NCI-H345 (cell line): Measurements from ENCODE around the gene EYS.
A peak's percentile ranks its signal among the peaks of the same experiment; 100 is the strongest.

Source experiments
- DNase-seq: peaks from one replicate; lab custom pipeline; 2025; lab: John Stamatoyannopoulos, UW

The EYS gene

DNA sequence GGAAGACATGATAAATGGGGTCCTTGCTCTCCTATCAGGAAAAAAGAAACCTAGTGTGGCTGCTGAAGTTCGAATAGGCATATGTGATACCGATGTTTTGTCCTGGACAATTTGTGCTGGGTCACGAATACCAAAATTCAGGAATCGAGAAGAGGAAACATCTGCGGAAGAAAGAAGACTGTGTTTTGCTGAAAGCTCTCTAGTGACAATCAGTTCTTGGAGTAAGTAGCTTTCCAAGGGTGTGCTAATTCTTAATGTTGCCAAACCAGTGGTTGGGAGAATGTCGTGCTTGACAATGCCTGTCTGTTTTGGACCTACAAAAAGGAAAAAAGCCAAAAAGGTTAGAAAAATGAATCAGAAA, 1115.4 kb downstream of the EYS start:
- no peak for DNase-seq

DNA sequence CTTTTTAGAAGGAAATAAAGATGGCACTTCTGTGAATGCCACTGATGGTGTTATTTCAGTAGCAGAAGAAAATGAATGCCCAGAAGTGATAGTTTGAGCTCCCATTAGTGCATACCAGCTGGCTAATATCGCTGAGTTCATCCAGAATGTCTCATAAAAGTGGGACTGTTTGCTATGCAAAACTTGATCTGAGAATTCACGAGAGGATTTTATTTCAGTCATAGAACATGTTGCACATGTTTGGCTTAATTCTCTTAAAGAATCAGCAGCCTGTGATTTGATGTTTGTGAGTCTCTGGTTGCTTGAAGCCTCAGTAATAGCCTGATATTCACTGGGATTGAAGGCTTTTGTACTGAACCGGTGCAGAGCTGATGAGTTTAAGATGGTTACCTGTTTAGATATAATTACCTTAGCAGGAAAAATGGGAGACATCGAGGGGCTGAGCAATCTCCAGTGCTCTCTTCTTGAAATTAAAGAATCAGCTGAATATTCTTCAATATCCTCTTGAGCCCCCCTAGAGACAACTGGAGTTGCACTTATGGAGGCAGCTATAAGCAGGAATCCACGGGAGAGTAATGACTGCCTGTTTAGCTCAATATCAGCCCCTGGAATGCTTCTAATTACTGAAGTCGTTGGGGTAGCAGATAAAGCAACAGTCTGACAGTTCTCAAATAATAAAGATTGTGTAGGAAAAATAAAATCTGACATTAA, 1115.9 kb downstream of the EYS start:
- no peak for DNase-seq

DNA sequence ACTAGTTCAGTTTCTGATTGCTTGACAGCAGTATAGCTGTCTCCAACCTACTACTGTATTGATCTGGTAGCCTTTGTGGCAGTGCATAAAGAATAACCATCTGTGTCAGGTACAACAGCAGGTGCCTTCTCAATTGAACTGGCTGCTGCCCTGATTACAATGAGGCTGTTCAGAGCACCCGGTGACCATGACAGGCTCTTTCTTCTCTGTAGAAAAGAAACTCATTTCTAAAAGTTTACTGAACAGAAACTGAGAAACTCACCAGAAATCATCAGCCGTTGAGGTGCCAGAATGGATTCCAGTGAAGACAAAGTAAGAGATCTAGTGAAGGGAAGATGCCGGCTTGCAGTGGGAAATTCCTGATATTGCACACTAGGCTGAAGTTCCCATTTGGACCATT, 1117.1 kb downstream of the EYS start:
- peak; percentile 46 for DNase-seq

DNA sequence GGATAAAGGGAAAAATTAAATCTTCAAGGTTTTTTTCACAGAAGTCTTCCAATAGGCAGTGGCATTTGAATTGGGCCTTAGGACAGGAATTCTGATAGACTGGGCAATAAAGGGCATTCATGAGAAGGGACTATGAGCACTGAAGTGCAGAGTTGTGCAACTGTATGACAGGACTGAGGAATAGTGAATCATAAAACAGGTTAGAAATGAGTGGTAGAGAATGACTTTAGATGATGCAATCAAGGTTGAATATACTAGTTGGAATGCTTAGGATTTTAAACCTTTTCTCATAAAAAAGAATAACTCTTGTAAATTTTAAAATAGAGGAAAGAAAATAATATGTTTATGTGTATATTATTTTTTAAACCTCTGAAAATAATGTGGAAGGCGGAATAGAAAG, 1126.7 kb downstream of the EYS start:
- no peak for DNase-seq

DNA sequence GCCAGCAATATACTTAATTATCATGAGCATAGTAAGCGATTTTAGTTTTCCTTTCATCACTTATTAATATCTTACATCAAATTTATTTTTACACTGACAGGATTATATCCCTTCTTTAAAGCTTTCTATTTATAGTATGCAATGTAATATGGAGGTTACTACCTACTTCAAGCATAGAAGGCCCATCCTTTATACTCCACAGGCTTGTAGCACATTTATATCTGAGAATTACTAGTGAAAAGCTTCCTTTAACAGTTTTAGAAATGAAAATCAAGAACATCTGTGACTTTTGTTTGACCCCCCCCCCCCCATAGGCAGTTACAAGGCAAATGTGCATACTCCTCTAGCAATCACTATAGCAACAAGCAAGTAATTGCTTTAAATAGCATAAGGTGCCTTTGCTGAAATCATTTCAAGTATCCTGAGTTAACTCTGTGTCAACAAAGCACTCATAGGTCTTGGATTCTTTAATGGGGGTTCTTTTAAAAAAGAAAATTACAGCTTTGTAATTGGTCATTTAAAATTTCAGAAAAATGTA, 1153.7 kb downstream of the EYS start:
- no peak for DNase-seq

DNA sequence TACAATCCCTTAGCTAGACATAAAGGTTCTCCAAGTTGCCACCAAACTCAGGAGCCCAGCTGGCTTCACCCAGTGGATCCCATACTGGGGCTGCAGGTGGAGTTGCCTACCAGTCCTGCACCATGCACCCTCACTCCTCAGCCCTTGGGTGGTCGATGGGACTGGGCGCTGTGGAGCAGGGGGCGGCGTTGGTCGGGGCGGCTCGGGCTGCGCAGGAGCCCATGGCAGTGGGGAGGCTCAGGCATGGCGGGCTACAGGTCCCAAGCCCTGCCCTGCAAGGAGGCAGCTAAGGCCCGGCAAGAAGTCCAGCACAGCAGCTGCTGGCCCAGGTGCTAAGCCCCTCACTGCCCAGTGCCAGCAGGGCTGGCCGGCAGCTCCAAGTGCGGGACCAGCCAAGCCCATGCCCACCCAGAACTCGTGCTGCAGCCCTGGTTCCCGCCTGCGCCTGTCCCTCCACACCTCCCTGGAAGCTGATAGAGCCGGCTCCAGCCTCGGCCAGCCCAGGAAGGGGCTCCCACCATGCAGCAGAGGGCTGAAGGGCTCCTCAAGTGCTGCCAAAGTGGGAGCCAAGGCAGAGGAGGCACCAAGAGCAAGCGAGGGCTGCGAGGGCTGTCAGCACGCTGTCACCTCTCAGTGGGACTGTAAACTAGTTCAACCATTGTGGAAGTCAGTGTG, 1159.3 kb downstream of the EYS start:
- no peak for DNase-seq

DNA sequence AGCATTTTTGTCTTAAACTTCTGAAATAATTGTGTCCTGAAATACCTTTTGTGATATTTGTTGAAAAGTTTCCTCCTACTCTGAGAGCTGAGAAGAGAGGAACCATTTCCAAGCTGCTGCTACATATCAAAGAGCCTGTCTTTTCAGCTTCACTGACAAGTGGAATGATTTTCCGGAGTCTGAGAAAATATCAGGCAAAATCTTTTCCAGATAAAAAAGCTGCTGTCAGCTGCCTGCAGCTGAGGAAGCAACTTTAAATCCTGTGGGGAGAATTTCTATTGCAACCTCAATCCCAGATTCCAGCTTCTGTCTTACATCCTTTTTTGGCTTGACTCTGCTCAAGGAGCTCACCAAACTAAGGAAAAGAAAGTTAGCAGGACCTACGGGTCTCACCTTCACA, 1167.1 kb downstream of the EYS start:
- DNase-seq = no peak

DNA sequence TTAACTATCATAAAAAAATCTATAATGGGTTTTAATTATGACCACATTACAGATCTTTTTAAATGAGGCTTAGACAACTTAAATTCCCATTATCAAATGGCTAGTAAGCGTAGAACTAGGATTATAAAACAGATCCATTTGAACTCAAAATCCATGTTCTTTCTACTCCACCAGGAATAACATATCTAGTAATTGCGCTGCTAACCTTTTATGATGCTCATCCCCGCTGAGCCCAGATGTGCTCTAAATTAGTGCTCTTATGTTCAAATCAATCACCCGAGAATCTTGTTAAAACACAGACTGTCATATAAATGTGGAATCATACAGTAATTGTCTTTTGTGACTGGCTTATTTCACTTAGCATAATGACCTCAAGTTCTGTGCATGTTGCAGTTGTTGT, 1168.3 kb downstream of the EYS start:
- no peak for DNase-seq

DNA sequence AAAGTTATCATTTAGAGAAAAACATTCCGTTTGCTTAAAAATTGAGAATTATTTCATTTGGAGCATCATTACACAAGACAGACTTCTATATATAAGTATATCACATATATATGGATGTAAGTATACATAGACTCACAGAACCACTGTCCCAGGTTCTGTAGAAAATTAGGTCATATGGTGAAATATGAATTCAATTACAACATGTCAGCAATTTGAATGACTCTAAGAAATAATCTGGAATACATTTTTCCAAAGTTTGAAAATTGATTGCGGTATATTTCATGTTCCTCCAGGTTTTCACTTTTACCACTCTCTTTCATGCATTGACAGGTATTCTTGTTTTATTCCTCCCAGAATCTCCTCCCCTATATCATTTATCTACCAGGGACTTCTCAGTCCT, 1179.1 kb downstream of the EYS start:
- DNase-seq = no peak

DNA sequence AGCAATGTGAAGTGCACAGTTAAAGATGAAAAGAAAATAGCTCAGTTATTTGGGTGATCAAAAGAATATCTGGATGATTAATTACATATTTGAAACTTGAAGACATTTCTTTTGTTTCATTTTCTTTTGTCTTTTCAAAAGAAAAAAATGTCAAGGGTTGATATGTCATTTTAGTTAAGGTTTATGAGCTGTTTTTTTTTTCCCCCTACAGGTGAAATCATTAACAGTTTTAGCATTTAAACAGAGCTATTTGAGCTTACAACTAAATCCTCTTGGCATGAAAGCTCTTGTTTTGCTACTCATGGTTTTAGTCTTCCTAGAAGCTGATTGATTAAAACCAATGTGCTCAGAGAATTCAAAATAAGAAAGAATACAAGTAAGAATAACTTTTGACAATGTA, 1184.2 kb downstream of the EYS start:
- no peak for DNase-seq

DNA sequence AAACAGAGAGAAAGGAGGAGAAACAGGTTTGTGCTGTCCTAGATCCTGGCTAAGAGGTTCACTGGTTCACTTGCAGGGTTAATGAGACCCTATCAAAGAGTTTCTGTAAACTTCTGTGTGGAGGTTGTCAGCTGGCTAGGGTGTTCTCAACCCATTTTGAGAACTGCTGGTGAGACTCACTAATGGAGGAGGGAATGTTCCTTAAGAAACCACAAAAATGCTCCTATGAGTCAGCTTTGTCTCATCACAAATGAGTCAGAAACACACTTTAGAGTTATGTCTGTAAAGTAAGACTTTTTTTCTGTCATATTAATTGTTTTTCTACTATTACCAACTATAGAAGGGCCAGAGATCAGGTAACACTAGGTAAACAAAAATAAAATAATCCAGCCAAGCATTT, 1187.0 kb downstream of the EYS start:
- no peak for DNase-seq

DNA sequence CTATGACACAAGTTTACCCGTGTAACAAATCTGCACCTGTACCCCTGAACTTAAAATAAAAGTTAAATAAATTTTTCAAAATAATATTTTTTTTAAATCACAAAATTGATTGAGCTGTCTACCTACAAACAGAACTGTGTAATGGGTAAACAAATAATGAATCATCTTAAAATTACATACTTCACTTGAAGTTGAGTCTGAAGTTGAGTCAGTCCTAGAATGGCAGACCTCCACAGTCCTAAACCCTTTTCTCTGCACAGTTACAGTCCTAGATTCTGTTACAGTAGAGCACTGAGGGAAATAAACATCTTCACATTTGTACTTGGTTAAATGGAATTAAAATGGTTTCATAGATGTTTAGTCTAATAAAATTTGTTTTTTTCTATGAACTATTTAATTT, 1190.6 kb downstream of the EYS start:
- no peak for DNase-seq

DNA sequence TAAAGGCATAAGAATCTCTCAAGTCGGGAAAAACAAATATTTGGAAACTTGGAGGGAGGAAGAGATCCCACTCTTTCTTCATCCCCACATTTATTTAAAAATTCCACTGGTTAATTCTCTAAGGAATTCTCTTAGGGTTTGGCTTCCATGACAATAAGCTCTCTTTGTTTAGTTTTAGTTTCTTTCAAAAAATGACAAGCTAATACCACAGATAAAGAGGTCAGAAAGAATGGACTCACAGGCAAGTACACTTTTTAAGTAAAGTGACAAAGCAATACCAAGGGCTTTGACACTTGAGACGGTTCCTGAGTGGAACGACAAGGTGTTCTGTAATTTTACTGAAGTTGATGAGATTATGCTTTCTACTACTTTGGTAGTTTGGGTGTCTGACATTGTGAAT, 1199.4 kb downstream of the EYS start:
- DNase-seq = no peak

DNA sequence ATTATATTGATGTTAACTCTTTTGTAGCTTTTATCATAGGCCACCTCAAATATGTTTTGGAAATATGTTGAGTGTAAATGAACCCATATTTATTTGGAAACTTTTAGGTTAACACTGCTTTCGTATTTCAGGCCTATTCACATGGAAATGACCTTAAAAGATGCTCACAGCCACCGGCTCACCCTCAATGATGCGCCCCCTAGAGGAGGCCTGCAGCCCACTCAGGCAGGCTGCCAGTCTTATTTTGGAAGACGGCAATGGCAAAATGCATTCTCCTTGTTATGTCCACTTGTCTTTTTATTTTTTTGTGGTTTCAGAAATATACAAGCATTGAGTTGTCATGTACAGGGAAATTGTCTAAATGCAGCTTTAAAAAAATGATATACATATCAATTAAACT, 1201.7 kb downstream of the EYS start:
- DNase-seq = no peak

DNA sequence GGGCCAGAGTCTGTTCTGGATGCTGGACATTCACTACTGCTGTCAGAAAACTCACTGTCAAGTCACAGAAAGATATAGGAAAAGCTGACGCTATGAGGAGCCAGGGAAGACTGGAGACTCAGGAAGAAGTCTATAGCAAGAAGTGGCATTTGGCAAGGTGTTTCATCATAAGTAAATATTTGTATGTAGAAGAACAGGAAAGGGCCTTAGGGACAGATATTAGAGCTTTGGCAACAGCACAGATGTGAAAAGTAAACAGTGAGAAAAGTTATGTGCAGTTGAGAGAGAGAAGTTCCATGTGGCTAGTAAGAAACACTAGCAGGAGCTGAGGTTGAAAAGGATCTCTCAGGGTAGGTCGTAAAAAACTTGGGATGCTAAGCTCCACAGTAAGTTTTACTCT, 1202.5 kb downstream of the EYS start:
- no peak for DNase-seq

DNA sequence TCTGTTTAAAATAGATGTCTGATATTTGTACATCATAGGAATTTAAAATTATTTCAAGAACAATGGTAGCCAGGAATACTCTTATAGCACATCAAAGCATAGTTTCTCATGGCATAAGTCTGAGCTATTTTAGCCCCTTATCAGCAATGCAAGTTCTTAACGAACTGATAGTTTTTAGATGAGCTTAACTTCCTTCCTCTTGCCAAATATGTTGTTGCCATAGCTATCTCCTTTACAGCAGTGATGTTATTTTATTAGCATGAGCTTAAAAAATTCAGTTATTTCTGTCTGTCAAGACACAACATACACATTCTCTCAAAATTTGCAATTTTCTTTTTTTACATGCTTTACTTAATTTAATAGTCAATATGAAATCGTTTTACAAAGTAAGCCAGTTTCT, 1204.2 kb downstream of the EYS start:
- no peak for DNase-seq

DNA sequence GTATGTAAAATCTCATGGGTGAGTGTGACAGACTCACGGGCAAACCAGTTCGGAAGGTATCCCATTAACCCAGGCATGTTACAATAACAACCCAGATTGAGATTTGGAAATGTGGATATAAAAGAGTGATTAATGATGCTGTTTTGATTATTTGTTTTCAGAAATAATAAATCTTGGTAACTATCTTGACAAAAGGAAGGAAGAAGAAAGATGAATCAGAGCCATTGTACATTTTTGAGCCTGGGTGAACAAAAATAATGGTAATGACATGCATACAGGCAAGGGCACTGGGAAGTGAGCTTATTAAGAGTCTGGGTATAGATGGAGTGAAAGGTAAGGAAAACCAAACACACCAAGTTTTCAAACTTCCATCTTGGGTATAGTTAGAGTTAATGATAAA, 1209.4 kb downstream of the EYS start:
- no peak for DNase-seq

DNA sequence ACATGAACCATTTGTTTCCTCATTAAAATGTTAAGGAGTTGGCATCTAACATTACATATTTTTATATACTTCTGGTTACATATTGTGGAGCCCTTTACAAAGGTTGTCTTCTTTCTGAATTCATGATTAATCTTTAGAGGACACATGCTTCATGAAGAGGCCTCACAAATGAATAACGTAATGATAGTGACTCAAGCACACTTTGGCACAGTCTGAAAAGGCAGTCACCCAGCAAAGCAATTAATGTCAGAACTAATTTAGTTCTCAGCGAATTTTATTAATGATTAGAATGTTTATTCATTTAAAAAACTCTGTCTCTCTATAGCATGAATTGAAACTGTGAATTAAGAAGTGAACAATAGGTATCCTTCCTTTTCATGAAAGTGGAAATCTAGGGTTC, 1217.3 kb downstream of the EYS start:
- no peak for DNase-seq

DNA sequence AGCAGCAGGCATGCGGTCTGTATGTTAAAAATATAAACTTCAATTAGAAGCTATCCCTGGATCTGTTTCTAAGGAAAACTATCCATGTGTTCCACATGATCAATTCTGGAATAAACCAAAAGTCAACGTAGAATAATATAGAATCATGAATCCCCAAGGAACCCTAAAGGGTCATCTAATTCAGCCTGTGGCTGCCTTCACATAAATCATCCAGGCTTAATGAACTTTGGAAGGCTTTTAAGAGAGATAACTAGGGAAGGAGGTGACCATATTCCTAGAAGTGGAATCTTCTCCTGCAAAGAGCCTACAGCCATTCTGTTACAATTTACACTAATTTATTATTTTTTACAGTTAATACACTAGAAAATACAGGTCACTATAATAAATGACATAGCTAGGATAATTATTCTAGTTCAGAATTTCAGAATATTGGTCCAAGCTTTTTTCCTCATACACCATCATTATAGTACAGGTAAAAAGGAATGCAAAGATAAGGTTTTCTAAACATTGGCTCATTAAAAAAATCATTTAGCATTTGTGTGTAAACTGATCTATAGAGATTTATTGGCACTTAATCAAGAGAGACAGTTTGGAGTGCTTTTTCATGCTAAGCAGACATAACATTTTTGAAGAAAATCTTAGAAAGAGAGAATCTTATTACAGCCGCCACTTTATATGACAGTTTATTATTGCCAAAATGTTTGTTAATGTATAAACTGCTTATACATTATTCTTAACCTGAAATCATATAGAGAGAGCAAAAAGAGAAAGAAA, 1220.3 kb downstream of the EYS start:
- DNase-seq = no peak

DNA sequence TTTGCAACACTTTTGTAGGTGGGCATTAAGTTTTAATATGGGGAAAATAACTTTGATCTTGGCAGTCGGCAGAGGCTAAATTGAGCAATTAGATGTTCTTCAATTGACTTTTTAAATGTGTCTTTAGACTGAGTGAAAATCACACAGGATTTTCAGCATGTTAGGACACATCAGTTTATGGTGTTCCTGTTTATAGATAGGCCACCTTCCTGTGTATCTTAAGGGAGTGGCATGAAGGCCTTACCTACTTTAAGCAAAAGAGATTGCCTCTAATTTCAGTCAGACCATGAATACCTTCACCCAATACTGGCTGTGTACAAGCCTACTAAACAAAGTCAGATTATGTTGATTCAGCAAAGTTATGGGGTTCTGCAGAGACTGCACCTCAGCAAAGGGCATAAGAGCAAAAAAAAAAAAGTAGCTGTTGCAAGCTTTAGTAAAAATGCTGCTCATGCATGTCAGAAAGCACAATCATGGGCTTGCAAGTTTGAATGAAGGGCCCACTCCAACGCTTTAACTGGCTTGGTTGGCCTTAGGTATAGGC, 1223.0 kb downstream of the EYS start:
- DNase-seq = no peak

DNA sequence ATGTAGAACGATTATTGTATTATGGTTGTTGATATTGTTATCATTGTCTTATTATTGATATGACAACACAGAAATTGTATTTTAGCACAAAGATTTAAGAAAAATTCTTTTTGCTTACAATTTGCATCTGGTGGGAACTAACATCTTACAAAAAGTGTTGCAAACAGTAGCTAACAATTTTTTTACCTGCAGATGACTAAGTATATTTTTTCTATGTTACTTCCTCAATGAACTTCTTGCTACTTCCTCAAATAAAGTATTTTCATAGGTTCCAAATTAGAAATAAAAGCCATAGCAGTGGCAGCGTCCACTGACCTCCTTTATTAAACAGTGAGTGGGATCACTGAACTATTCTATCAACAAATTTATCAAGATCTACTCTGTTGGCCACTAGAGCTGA, 1224.4 kb downstream of the EYS start:
- DNase-seq = no peak

DNA sequence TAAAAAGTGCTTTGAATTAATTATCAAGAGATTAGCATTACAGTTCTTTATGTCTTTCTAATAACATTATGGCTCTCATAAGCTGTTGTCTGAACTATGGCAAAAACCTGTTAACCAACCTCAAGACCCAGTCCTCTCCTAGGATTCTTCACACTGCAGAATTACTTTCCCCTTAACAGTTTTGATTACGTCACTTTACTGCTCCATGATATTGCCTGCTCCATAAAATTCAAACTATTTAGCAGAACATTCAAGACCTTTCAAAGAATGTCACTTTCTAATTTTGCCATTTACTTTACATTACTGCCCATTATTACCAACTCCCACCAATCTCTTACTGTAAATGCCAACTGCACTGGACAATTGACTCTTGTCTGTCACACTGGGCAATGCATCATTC, 1227.9 kb downstream of the EYS start:
- DNase-seq = no peak

DNA sequence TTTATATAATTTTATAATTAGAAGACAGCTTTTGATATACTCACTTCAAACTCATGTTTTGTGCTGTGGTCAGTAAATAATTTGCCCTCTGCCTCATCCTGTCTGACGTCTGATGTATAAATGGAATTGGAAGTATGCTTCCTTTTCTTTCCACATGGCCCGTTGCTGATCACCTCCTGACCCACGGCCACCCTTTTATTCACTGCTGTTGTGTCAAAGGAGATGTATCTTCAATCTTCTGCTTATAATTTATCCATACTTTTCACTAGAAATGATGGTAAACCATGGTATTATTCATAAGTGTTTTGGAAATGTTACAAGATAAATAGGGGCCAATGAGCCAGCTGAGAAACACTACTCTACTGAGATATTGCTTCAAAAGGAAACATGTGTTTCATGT, 1229.6 kb downstream of the EYS start:
- no peak for DNase-seq
